Measurements from ENCODE around the gene PLPP1. TPM values are rescaled to one million over a fixed set of nuclear protein-coding genes. Genes with fewer than 3 reads are reported as not detected.

Gene PLPP1
- total RNA-seq, 4 donors from 2014 or later, result 73.1 to 116 (median 89.6) TPM

GRCh38 chr5:55467862-55468551 is 66.8 kb downstream of the PLPP1 start:
- TF ChIP-seq, protein P1, sequence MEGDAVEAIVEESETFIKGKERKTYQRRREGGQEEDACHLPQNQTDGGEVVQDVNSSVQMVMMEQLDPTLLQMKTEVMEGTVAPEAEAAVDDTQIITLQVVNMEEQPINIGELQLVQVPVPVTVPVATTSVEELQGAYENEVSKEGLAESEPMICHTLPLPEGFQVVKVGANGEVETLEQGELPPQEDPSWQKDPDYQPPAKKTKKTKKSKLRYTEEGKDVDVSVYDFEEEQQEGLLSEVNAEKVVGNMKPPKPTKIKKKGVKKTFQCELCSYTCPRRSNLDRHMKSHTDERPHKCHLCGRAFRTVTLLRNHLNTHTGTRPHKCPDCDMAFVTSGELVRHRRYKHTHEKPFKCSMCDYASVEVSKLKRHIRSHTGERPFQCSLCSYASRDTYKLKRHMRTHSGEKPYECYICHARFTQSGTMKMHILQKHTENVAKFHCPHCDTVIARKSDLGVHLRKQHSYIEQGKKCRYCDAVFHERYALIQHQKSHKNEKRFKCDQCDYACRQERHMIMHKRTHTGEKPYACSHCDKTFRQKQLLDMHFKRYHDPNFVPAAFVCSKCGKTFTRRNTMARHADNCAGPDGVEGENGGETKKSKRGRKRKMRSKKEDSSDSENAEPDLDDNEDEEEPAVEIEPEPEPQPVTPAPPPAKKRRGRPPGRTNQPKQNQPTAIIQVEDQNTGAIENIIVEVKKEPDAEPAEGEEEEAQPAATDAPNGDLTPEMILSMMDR (IDR thresholded peaks at IDR 0.05), result no peak
- no peak for TF ChIP-seq POLR2A (IDR thresholded peaks at IDR 0.05)
- intact Hi-C loops (cut with DNase I; ENCODE audit: low total_unique reads), result no loop called here
- H3K4me3 ChIP-seq (ENCODE audit: low read depth, poor library complexity, severe bottlenecking), result no peak overlapping the region
- 83 to 84% methylated on average over 5 of the region's 5 CpGs for WGBS, 2 donors
- no peak for DNase-seq (ENCODE audit: low spot score in 2 of 2)

GRCh38 chr5:55463613-55464012 is 71.2 kb downstream of the PLPP1 start:
- no peak overlapping the region for H3K4me3 ChIP-seq (ENCODE audit: low read depth, poor library complexity, severe bottlenecking)
- WGBS, 2 donors, result 95 to 100% methylated on average over 3 of the region's 3 CpGs
- intact Hi-C loops (cut with DNase I; ENCODE audit: low total_unique reads), result no loop called here
- DNase-seq (ENCODE audit: low spot score in 2 of 2), result no peak
- TF ChIP-seq, protein P1 (IDR thresholded peaks at IDR 0.05), result no peak
- no peak for TF ChIP-seq POLR2A (IDR thresholded peaks at IDR 0.05)

GRCh38 chr5:55459572-55459971 is 75.2 kb downstream of the PLPP1 start:
- whole genome bisulfite sequencing, 2 donors, result 92 to 94% methylated on average over 2 of the region's 2 CpGs
- intact Hi-C loops (cut with DNase I; ENCODE audit: low total_unique reads), result no loop called here
- H3K4me3 ChIP-seq (ENCODE audit: low read depth, poor library complexity, severe bottlenecking), result no peak overlapping the region
- no peak for DNase-seq (ENCODE audit: low spot score in 2 of 2)
- TF ChIP-seq, protein P1 (IDR thresholded peaks at IDR 0.05), result no peak
- TF ChIP-seq POLR2A (IDR thresholded peaks at IDR 0.05), result no peak

DNA sequence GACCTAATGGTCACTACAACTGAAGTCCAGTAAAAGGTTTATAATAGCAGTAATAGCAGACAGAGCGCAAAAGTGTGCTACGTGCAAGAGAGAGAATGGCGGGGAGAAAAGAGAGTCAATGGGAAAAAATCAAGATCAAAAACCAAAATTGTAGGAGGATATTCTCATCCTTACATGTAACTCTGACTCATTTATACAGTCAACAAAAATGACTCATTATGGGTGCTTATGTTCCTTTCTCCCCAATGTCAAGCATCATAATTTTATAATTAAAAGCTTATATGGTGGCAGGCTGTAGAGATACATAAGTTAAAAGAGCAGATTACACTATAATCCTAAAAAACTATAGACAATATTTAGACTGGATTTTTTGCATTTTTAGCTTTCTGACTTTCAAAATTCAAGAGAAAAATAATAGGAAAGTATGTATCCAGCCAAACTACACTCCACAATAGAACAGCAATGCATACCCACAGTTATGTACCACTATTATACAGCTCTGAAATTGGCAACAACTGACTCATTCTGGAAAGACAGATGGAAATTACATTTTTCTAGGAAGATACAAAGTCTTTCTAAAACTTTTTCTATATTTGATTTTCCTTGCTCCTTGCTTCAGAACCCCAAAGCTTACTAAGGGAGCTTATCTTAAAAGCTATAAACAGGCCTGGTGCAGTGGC is 78.4 kb downstream of the PLPP1 start:
- WGBS, 2 donors, result 98 to 99% methylated on average over 3 of the region's 3 CpGs
- no peak for TF ChIP-seq POLR2A (IDR thresholded peaks at IDR 0.05)
- TF ChIP-seq, protein P1 (IDR thresholded peaks at IDR 0.05), result no peak
- no peak for DNase-seq (ENCODE audit: low spot score in 2 of 2)
- H3K4me3 ChIP-seq (ENCODE audit: low read depth, poor library complexity, severe bottlenecking), result no peak overlapping the region
- intact Hi-C loops (cut with DNase I; ENCODE audit: low total_unique reads), result no loop called here

DNA sequence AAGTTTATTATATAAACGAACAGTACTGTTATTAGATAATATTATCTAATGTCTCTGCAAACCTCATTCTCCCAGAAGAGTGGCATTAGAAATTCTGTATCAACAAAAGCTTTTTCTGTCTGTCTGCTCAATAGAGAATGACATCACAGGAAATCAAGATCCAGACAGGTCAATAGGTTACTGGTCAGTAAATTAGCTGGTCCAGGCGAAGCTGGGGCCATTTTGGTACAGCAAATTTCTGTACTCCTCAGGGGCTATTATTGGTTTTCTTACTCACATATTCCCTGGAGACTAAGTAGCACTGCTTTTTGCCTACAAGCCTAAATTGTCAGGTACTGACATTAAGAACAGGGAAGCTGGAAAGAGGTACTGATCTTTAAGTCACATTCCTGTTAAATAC is 80.5 kb downstream of the PLPP1 start:
- WGBS, 2 donors, result 74 to 88% methylated on average over 2 of the region's 2 CpGs
- TF ChIP-seq, protein P1 (IDR thresholded peaks at IDR 0.05), result no peak
- TF ChIP-seq POLR2A (IDR thresholded peaks at IDR 0.05), result no peak
- no peak for DNase-seq (ENCODE audit: low spot score in 2 of 2)
- intact Hi-C loops (cut with DNase I; ENCODE audit: low total_unique reads), result no loop called here
- no peak overlapping the region for H3K4me3 ChIP-seq (ENCODE audit: low read depth, poor library complexity, severe bottlenecking)
